Measurements from ENCODE around the gene ABHD17A.

Gene ABHD17A

GRCh38 chr19:1901940-1902404 lies 16.7 kb upstream of the ABHD17A start:
- TF ChIP-seq CEBPB (IDR thresholded peaks at IDR 0.05) (no peak), RAD21 (IDR thresholded peaks at IDR 0.05; ENCODE audit: low read depth) (no peak), EGR1 (IDR thresholded peaks at IDR 0.05) (no peak), ZBTB7A (IDR thresholded peaks at IDR 0.05; ENCODE audit: low read depth) (no peak), EP300 (IDR thresholded peaks at IDR 0.05; ENCODE audit: borderline replicate concordance) (no peak)
- TF ChIP-seq, protein P1, sequence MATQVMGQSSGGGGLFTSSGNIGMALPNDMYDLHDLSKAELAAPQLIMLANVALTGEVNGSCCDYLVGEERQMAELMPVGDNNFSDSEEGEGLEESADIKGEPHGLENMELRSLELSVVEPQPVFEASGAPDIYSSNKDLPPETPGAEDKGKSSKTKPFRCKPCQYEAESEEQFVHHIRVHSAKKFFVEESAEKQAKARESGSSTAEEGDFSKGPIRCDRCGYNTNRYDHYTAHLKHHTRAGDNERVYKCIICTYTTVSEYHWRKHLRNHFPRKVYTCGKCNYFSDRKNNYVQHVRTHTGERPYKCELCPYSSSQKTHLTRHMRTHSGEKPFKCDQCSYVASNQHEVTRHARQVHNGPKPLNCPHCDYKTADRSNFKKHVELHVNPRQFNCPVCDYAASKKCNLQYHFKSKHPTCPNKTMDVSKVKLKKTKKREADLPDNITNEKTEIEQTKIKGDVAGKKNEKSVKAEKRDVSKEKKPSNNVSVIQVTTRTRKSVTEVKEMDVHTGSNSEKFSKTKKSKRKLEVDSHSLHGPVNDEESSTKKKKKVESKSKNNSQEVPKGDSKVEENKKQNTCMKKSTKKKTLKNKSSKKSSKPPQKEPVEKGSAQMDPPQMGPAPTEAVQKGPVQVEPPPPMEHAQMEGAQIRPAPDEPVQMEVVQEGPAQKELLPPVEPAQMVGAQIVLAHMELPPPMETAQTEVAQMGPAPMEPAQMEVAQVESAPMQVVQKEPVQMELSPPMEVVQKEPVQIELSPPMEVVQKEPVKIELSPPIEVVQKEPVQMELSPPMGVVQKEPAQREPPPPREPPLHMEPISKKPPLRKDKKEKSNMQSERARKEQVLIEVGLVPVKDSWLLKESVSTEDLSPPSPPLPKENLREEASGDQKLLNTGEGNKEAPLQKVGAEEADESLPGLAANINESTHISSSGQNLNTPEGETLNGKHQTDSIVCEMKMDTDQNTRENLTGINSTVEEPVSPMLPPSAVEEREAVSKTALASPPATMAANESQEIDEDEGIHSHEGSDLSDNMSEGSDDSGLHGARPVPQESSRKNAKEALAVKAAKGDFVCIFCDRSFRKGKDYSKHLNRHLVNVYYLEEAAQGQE (IDR thresholded peaks at IDR 0.05; ENCODE audit: low read depth): no peak

DNA sequence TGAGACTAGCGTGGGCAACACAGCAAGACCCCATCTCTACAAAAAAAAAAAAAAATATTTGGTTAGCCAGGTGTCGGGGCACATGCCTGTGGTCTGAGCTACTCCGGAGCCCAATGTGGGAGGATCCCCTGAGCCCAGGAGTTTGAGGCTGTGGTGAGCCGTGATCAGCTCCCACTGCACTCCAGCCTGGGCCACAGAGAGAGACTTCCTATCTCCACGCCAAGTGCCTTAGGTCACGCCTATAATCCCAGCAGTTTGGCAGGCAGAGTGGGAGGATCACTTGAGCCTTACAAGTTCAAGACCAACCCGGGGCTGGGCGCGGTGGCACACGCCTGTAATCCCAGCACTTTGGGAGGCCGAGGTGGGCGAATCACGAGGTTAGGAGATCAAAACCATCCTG lies 11.2 kb upstream of the ABHD17A start:
- TF ChIP-seq CREB1 (IDR thresholded peaks at IDR 0.05; ENCODE audit: low read depth) (no peak), EGR1 (IDR thresholded peaks at IDR 0.05) (no peak), NFIC (IDR thresholded peaks at IDR 0.05) (no peak)

GRCh38 chr19:1893791-1894190 lies 8.5 kb upstream of the ABHD17A start:
- TF ChIP-seq CREB1 (IDR thresholded peaks at IDR 0.05; ENCODE audit: low read depth): no peak
- TF ChIP-seq RAD21 (IDR thresholded peaks at IDR 0.05; ENCODE audit: low read depth): no peak
- no peak for TF ChIP-seq YY1 (IDR thresholded peaks at IDR 0.05; ENCODE audit: low read depth)
- no peak for TF ChIP-seq TEAD4 (IDR thresholded peaks at IDR 0.05)
- no peak for TF ChIP-seq TCF12 (IDR thresholded peaks at IDR 0.05; ENCODE audit: low read depth)
- TF ChIP-seq FOXM1 (IDR thresholded peaks at IDR 0.05; ENCODE audit: borderline replicate concordance, low read depth): no peak
- no peak for TF ChIP-seq ZBTB7A (IDR thresholded peaks at IDR 0.05; ENCODE audit: low read depth)
- TF ChIP-seq NFIC (IDR thresholded peaks at IDR 0.05): no peak
- no peak for TF ChIP-seq EP300 (IDR thresholded peaks at IDR 0.05; ENCODE audit: borderline replicate concordance)

DNA sequence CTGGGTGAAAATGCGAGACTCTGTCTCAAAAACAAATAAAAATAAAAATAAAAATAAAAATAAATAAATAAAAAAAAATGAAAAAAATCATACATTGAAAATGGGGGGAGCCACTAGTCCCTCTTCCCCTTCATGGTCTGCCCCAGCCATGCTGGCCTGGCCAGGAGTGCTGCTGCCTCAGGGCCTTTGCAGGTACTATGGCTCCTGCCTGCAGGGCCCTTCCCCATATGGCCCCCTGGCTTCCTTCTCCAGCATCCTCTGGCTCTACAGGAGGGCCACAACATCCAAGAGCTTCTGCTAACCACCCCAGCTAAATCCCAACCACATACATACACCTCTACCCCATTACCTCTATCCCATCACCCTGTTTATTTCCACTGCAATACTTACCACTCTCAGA lies 4.6 kb upstream of the ABHD17A start:
- TF ChIP-seq FOXM1 (IDR thresholded peaks at IDR 0.05; ENCODE audit: borderline replicate concordance, low read depth) (no peak), YY1 (IDR thresholded peaks at IDR 0.05; ENCODE audit: low read depth) (no peak), NFIC (IDR thresholded peaks at IDR 0.05) (no peak), TAF1 (IDR thresholded peaks at IDR 0.05; ENCODE audit: low read depth) (no peak), MAX (IDR thresholded peaks at IDR 0.05) (no peak)
- TF ChIP-seq, protein P1 (IDR thresholded peaks at IDR 0.05; ENCODE audit: low read depth): no peak

GRCh38 chr19:1888385-1888784 lies 3.1 kb upstream of the ABHD17A start:
- TF ChIP-seq CEBPB (IDR thresholded peaks at IDR 0.05): no peak
- no peak for TF ChIP-seq EP300 (IDR thresholded peaks at IDR 0.05; ENCODE audit: borderline replicate concordance)
- TF ChIP-seq TAF1 (IDR thresholded peaks at IDR 0.05; ENCODE audit: low read depth): no peak
- TF ChIP-seq FOXM1 (IDR thresholded peaks at IDR 0.05; ENCODE audit: borderline replicate concordance, low read depth): no peak
- no peak for TF ChIP-seq TCF12 (IDR thresholded peaks at IDR 0.05; ENCODE audit: low read depth)
- TF ChIP-seq, protein P2, sequence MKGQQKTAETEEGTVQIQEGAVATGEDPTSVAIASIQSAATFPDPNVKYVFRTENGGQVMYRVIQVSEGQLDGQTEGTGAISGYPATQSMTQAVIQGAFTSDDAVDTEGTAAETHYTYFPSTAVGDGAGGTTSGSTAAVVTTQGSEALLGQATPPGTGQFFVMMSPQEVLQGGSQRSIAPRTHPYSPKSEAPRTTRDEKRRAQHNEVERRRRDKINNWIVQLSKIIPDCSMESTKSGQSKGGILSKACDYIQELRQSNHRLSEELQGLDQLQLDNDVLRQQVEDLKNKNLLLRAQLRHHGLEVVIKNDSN (IDR thresholded peaks at IDR 0.05): no peak
- TF ChIP-seq TEAD4 (IDR thresholded peaks at IDR 0.05): no peak

GRCh38 chr19:1884719-1885334 lies 469 bp downstream of the ABHD17A start:
- TF ChIP-seq TCF12 (IDR thresholded peaks at IDR 0.05; ENCODE audit: low read depth) (no peak), ZBTB7A (IDR thresholded peaks at IDR 0.05; ENCODE audit: low read depth) (0 out of 2 replicates have a peak, but pooled peaks have one; percentile 26)

DNA sequence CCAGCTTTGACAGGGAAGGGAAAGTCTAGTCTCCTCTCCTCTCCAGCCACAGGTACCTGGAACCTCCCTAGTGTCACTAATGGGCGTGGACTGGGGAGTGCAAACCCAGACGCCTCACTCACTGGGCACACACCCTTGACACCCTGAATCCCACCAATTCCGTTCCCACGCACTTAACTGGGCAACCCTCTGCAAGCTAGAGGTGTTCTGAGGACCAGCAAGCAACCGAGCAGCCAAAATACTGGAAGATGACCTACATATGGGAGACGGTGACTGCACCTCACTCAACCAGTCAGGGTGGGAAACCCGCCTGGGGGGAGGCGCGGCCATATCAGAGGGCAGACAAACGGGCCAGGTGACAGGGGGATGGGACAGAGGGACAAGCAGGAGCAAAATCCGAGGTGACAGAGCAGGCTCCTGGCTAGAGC lies 991 bp downstream of the ABHD17A start:
- TF ChIP-seq CEBPB (IDR thresholded peaks at IDR 0.05): no peak
- no peak for TF ChIP-seq EGR1 (IDR thresholded peaks at IDR 0.05)
- no peak for TF ChIP-seq TCF12 (IDR thresholded peaks at IDR 0.05; ENCODE audit: low read depth)
- TF ChIP-seq YY1 (IDR thresholded peaks at IDR 0.05; ENCODE audit: low read depth): no peak
- no peak for TF ChIP-seq TEAD4 (IDR thresholded peaks at IDR 0.05)
- no peak for TF ChIP-seq EP300 (IDR thresholded peaks at IDR 0.05; ENCODE audit: borderline replicate concordance)
- TF ChIP-seq, protein P1 (IDR thresholded peaks at IDR 0.05; ENCODE audit: low read depth): no peak
- no peak for TF ChIP-seq NFIC (IDR thresholded peaks at IDR 0.05)
- TF ChIP-seq FOXM1 (IDR thresholded peaks at IDR 0.05; ENCODE audit: borderline replicate concordance, low read depth): no peak
- TF ChIP-seq, protein P2 (IDR thresholded peaks at IDR 0.05): no peak
- no peak for TF ChIP-seq MAX (IDR thresholded peaks at IDR 0.05)
- no peak for TF ChIP-seq ZBTB7A (IDR thresholded peaks at IDR 0.05; ENCODE audit: low read depth)
- TF ChIP-seq TAF1 (IDR thresholded peaks at IDR 0.05; ENCODE audit: low read depth): no peak
- TF ChIP-seq CREB1 (IDR thresholded peaks at IDR 0.05; ENCODE audit: low read depth): no peak
- TF ChIP-seq RAD21 (IDR thresholded peaks at IDR 0.05; ENCODE audit: low read depth): no peak

All from Ishikawa (cell line).